GM11168 (cell line): Measurements from ENCODE around the gene SLC35A3.
"Not testable (repeated sequence)": the region's sequence is repeated elsewhere in the genome, so short reads cannot be mapped to it uniquely, and the experiment has no call there.

Experiments
- in situ Hi-C: fragments of 300-500 bp; cut with MboI; formaldehyde crosslinking; loops from one replicate; pipeline ENCODE4 v1.12.0; 2022; ENCODE audit warnings: low sequenced_read_pairs; ENCODE audit not compliant: unreplicated experiment

SLC35A3 gene

DNA sequence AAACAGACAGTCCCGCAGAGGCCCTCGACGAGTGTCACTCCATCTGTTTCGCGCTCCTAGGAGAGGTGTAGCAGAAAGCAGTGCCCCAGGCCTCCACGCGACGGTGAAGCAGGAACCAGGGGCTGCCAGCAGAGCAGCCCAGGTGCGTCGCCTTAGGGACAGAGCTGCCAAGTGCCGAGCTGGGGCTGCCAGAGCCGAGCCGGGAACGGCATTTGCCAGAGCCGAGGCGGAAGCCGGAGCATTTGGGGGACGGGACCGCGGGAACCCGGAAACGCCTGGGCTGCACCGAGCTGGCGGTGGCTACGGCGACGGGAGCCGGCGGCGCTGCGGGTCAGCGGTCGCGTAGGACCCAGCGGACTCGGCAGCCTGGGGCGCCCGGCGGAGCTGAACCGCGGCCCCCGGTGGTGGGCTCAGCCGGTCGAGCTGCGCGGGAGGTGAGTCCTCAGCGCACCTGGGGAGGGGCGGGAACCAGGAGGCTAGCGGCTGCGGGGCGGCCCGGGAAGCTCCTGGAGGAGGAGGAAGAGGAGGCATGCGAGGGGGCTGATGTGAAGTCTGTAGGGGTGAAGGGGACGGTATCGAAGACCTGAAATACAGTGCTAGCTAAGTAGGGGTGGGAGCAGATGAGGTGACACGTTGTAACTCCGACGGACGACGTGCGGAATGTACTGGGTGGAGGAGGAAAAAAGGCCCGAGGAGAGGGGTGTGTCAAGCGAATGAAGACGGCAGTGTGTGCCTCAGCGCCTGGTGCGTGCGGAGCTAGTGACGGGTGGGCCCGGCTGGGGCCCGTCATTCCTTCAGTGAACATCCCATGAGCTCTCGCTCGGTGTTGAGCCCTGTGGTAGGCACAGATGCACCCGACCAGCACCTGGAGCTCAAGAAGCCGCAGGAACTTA is at the start of gene SLC35A3:
Gene SLC35A3 (plus strand): TSS at position 268 of the 893 bp plus-strand sequence. CDS start 23,559 bp downstream, outside the sequence.
- in situ Hi-C loops = no loop called here

- in situ Hi-C loops = no loop called here
These were observed 35.0 kb upstream of the SLC35A3 start for GRCh38 chr1:99934801-99935200.

DNA sequence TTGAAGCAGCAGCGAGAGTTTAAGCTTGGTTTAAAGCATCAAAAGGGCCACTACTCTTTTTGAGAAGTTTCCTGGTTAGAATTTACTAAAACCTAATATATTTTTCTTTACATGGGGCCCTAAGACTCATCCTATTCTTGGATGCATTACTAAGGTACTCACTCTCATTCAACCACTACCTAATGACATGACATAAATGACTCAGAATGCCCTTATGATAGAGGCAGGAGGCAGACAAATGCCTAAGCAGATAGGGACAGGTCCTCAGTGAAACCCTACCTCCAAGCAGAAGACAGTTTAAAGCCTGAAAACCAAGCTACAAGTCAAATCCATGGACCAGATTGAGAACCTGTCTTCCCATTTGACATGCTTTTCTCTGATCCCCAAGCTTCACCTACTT is 34.3 kb upstream of the SLC35A3 start:
- in situ Hi-C loops = no loop called here

DNA sequence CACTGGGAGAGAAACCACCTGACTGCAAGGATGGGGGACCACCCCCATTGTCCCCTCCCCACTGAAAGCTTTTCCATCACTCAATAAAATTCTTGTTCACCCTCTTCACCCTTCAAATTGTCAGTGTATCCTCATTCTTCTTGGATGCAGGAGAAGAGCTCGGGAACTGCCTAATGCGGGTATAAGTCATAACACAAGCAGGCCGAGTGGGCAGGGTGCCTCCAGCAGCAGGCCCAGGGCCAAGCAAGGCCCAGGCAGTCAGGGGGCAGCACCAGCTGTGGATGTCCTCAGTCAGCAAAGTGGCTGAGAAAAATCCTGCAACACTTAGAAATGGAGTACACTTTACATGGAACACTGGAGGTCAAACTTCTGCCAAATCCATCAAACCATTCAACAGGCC is 33.7 kb upstream of the SLC35A3 start:
- in situ Hi-C loops = no loop called here

DNA sequence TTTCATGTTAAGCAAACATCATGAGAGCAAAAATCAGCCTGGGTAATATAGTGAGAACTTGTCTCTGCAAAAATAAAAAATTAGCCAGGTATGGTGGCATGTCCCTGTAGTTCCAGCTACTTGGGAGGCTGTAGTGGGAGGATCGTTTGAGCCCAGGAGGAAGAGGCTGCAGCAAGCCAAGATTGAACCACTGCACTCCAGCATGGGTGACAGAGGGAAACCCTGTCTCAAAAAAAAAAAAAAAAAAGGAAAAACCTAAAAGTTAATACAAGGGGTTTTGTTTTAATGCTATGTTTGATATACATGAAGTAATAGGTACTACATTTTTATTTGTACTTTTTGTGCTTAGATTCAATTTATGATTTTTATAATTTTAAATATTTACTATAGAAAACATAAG is 27.1 kb upstream of the SLC35A3 start:
- in situ Hi-C loops = no loop called here

GRCh38 chr1:99943223-99943794 is 26.5 kb upstream of the SLC35A3 start:
- in situ Hi-C loops = no loop called here

DNA sequence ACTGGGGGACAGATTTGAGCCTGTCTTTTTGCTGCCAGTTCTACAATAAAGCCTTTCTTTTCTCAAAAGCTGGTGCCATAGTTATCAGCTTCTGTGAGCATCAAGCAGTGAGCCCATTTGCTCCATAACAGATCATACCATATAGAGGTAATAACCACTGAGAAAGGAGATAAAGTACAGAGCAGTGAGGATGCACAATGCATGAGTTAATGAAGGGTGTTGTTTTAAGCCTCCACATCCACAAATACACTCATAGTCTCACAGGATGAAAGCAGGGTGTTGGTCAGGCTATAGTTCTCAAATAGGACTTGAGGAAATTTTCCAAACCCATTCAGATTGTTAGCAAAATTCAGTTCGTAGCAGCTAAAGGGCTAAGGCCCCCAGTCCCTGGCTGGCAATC is 25.6 kb upstream of the SLC35A3 start:
- in situ Hi-C loops = no loop called here

GRCh38 chr1:99945174-99945573 is 24.6 kb upstream of the SLC35A3 start:
- in situ Hi-C loops = no loop called here

DNA sequence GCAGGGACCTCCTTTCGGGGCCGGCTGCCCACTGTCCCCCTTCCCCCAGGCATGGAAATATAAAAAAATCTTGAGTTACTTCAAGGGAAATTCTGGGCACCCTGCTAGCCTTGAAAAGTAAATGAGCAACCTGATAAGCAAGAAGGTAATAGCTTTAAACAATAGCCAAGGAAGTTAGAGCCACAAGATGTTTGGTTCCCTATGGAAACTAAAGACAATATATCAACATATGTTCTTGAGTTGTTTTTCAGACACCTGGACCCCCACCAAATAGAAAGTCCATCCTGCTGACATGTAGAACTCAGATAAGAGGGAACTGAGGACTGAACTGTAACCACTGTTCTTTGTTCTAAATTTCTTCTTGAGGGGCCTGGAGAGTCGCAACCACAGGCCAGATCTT is 19.3 kb upstream of the SLC35A3 start:
- in situ Hi-C loops = no loop called here

GRCh38 chr1:99952522-99952921 is 17.3 kb upstream of the SLC35A3 start:
- in situ Hi-C loops = no loop called here

DNA sequence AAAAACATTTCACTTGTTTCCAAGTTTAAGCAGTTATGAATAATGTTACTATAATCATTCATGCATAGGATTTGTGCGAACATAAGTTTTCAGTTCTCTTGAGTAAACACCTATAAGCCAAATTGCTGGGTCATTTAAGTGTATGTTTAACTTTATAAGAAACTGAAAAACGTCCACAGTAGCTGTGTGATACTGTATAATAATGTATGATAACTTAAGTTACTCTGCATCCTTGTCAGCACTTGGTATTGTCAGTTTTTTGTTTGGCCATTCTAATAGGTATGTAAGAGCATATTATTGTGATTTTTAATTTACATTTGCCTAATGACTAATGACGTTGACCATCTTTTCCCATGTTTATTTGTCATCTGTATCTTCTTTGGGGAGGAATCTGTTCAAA is 14.4 kb upstream of the SLC35A3 start:
- in situ Hi-C loops = no loop called here

- in situ Hi-C loops = no loop called here
These were observed 13.0 kb upstream of the SLC35A3 start for GRCh38 chr1:99956755-99957154.

DNA sequence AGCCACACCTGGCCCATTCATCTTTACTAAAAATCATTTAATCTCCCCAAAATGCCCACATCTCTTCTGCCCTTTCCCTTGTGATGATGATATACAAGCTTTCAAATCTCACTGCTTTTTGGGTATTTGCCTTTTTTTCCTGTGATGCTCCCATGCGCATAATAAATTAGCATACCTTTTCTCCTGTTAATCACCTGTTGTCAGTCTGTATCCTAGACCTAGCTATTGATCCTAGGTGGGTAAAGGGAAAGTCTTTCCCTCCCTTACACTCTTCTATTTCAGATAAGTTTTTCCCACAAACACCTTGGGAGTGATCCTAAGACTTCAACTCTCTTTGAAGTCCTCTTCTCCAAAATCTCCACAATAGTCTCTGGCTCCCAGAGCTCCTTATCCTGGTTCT is 12.0 kb upstream of the SLC35A3 start:
- in situ Hi-C loops = no loop called here

DNA sequence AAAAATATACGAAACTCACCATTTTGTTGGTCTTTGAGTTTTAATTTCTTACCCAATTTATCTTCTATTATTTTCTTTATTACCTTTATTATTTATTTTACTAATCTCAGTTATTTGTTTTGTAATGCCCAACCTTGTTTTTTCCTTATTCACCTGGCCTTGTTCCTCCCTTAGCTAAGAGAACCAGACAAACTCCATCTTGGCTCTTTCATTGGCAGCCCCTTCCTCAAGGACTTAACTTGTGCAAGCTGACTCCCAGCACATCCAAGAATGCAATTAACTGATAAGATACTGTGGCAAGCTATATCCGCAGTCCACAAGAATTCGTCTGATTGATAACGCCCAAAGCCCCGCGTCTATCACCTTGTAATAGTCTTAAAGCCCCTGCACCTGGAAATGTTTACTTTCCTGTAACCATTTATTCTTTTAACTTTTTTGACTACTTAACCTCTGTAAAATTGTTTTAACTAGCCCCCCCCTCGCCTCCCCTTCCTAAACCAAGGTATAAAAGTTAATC is 10.5 kb upstream of the SLC35A3 start:
- in situ Hi-C loops = not testable (repeated sequence)

GRCh38 chr1:99960260-99960659 is 9.5 kb upstream of the SLC35A3 start:
- in situ Hi-C loops = not testable (repeated sequence)

DNA sequence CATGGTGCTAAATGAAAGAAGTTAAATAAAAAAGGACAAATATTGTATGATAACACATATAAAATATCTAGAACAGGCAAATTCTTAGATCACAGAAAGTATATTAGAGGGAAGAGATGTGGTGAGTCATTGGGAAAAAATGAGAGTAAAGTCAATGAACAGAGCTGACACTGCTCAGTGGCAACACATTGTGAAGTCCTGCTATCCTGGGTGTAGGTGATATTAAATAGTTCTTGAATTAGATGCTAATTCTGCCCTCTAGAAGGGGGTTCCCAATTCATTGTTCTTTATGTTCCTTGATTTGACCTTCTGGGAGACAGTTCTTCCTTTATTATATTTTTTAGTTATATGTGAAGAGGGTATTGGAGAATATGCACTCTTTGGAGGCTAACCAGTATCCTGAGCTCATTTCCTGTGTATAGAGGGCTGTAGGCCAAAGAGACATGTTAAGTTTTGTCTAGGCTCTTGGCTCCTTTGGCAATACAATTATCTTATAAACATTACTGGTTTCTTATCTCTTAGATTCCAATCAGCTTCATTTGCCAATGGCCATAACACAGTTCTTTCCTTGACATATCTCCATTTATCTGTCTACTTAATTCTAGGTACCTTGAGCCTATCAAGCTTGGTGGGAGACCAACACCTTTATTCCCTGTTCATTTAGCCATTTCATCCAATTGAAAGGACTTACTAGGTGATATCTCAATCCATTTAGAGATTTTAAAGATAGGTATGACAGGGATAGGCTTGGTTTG is 6.6 kb upstream of the SLC35A3 start:
- in situ Hi-C loops = no loop called here

- in situ Hi-C loops = no loop called here
These were observed 5.0 kb upstream of the SLC35A3 start for GRCh38 chr1:99964806-99965205.

- in situ Hi-C loops = no loop called here
These were observed 4.0 kb upstream of the SLC35A3 start for GRCh38 chr1:99965646-99966375.

DNA sequence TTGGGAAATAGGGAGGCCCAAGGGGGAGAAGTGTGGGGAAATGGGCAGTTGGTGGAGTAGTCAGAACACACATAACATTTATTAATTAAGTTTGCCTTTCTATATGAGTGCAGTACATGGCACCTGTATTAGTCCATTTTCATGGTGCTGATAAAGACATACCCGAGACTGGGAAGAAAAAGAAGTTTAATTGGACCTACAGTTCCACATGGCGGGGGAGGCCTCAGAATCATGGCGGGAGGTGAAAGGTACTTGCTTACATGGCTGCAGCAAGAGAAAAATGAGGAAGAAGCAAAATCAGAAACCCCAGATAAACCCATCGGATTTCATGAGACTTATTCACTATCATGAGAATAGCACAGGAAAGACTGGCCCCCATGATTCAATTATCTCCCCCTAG is 1.6 kb upstream of the SLC35A3 start:
- in situ Hi-C loops = no loop called here

- in situ Hi-C loops = no loop called here
These were observed 502 bp upstream of the SLC35A3 start for GRCh38 chr1:99969260-99969728.
